DND-41 (cell line): Measurements from ENCODE around the gene LOC101059915.

Source experiments
- ATAC-seq: fragments of 200-7000 bp; cut with Tn5 transposase; 3 replicates; pipeline ENCODE4 v1.9.1; 2021; ENCODE audit warnings: low read depth; ENCODE audit not compliant: insufficient read depth
- DNase-seq: peaks from one replicate; pipeline ENCODE4 v3.0.0-alpha.2; 2020
- H2AFZ ChIP-seq: 2 replicates; pipeline ENCODE4 v1.6.0; 2012; ENCODE audit warnings: low read depth, low read length
- H3K27ac ChIP-seq: 2 replicates; pipeline ENCODE4 v1.5.1; 2012; ENCODE audit warnings: low read length, inconsistent platforms
- H3K27me3 ChIP-seq: fragments of 200-600 bp; sonication (generic); 2 replicates; pipeline ENCODE4 v1.6.0; 2012; ENCODE audit warnings: low read length, mild to moderate bottlenecking, inconsistent platforms; ENCODE audit not compliant: insufficient read depth, poor library complexity
- H3K36me3 ChIP-seq: 2 replicates; pipeline ENCODE4 v1.5.1; 2012; ENCODE audit warnings: low read length, inconsistent platforms; ENCODE audit not compliant: insufficient read depth
- H3K4me1 ChIP-seq: 2 replicates; pipeline ENCODE4 v1.5.1; 2012; ENCODE audit warnings: mild to moderate bottlenecking, low read length; ENCODE audit not compliant: insufficient read depth
- H3K4me2 ChIP-seq: 2 replicates; pipeline ENCODE4 v1.6.0; 2012; ENCODE audit warnings: mild to moderate bottlenecking, moderate library complexity, low read length, inconsistent platforms; ENCODE audit not compliant: insufficient read depth
- H3K4me3 ChIP-seq, 2 experiments: fragments of 200-600 bp in 1 of 2; shearing (Covaris generic) in 1 of 2; 2 replicates each; pipeline ENCODE4 v1.5.1; 2012 to 2016; ENCODE audit warnings: inconsistent platforms in 2 of 2, low read length in 2 of 2, mild to moderate bottlenecking in 2 of 2, low read depth in 1 of 2, moderate library complexity in 1 of 2
- H3K79me2 ChIP-seq: 2 replicates; pipeline ENCODE4 v1.6.0; 2012; ENCODE audit warnings: low read length, inconsistent platforms; ENCODE audit not compliant: insufficient read depth
- H3K9ac ChIP-seq: 2 replicates; pipeline ENCODE4 v1.6.0; 2012; ENCODE audit warnings: low read depth, mild to moderate bottlenecking, inconsistent platforms, low read length, moderate library complexity
- H3K9me3 ChIP-seq: 2 replicates; pipeline ENCODE4 v1.5.1; 2012; ENCODE audit warnings: low read length, moderate library complexity, mild to moderate bottlenecking, inconsistent platforms; ENCODE audit not compliant: insufficient read depth, severe bottlenecking
- H4K20me1 ChIP-seq: 2 replicates; pipeline ENCODE4 v1.6.0; 2012; ENCODE audit warnings: low read length; ENCODE audit not compliant: insufficient read depth
- EZH2 ChIP-seq: IDR thresholded peaks from 3 replicates; pipeline ENCODE4 v1.6.1; 2012; ENCODE audit warnings: borderline replicate concordance, low read depth, mild to moderate bottlenecking, moderate library complexity, low read length, inconsistent platforms; ENCODE audit not compliant: severe bottlenecking
- TF ChIP-seq, protein P1 (sequence below): IDR thresholded peaks from 2 replicates; pipeline ENCODE4 v1.5.1; 2012; ENCODE audit warnings: borderline replicate concordance, low read length, moderate library complexity, mild to moderate bottlenecking; ENCODE audit not compliant: poor library complexity, severe bottlenecking; ENCODE audit errors: extremely low read depth

Gene LOC101059915

DNA sequence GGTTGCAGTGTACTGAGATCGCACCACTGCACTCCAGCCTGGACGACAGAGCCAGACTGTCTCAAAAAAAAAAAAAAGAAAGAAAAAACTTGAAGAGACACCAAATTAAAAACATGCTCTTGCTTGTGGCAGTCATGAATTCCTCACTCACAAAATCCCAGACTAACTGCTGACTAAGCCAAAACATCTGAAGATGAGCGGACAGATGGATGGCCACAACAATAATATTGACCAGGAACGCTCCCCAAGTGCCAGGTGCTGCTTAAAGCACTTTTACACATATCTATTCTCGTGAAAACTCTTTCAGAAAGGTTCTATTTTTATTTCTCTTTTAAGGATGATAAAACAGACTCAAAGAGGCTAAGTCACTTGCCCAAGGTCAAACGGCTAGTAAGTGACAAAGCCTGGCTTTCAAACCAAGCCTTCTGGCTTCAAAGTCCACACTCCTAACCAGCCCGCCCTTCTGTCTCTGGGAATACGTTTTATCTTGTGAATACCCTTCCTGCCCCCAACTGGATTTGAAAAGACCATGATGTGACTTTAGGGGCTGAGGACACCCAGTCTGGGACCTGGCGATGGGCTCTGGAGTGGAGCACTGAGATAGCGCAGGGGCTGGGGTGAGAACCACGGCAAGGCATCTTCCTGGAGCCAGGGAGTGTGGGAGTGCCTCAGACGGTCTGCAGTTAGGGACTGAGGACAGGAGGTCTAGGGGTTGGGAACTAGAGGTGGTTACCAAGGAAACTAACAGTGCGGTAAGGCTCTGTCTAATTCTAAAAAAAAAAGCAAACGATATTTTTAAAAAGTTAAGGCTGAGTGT, 39.5 kb upstream of the LOC101059915 start:
- H3K27me3 ChIP-seq, result no peaks in the 10 kb centered on the region
- no peak overlapping the region for H3K27ac ChIP-seq
- TF ChIP-seq EZH2, result no peak
- TF ChIP-seq, protein P1, sequence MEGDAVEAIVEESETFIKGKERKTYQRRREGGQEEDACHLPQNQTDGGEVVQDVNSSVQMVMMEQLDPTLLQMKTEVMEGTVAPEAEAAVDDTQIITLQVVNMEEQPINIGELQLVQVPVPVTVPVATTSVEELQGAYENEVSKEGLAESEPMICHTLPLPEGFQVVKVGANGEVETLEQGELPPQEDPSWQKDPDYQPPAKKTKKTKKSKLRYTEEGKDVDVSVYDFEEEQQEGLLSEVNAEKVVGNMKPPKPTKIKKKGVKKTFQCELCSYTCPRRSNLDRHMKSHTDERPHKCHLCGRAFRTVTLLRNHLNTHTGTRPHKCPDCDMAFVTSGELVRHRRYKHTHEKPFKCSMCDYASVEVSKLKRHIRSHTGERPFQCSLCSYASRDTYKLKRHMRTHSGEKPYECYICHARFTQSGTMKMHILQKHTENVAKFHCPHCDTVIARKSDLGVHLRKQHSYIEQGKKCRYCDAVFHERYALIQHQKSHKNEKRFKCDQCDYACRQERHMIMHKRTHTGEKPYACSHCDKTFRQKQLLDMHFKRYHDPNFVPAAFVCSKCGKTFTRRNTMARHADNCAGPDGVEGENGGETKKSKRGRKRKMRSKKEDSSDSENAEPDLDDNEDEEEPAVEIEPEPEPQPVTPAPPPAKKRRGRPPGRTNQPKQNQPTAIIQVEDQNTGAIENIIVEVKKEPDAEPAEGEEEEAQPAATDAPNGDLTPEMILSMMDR, result no peak
- no peak overlapping the region for H2AFZ ChIP-seq
- no peak overlapping the region for H3K4me2 ChIP-seq
- no peaks in the 10 kb centered on the region for H3K36me3 ChIP-seq
- peaks cover 10% of the 10 kb centered on the region for H3K4me1 ChIP-seq
- ATAC-seq (no peak), DNase-seq (no peak)
- no peaks in the 10 kb centered on the region for H3K79me2 ChIP-seq
- no peaks in the 10 kb centered on the region for H3K9me3 ChIP-seq
- no peak overlapping the region for H3K4me3 ChIP-seq
- no peak overlapping the region for H3K9ac ChIP-seq
- no peaks in the 10 kb centered on the region for H4K20me1 ChIP-seq

DNA sequence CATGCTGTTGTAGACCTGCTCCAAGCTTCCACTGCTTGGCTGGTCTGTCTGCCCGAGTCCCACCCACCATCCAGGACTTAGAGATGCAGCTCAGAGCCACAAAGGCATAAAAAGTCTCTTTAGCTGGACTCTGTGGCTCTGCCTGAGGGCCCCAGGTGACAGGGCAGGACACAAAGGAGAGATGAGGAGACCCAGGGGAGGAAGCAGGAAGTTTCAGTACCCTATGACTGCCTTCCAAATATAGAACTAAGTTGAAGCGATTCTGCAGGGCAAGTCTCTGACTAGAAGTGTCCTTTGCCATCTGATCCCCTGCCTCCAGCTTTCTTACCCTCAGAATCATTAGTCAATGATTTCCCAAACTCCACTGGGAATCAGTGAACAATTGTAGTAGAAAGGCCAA, 37.9 kb upstream of the LOC101059915 start:
- no peak for ATAC-seq
- no peaks in the 10 kb centered on the region for H4K20me1 ChIP-seq
- H2AFZ ChIP-seq, result no peak overlapping the region
- H3K4me2 ChIP-seq, result no peak overlapping the region
- no peaks in the 10 kb centered on the region for H3K27me3 ChIP-seq
- H3K4me3 ChIP-seq, result no peak overlapping the region
- no peak overlapping the region for H3K27ac ChIP-seq
- TF ChIP-seq EZH2, result no peak
- TF ChIP-seq, protein P1, result no peak
- no peaks in the 10 kb centered on the region for H3K79me2 ChIP-seq
- no peak for DNase-seq
- H3K9ac ChIP-seq, result no peak overlapping the region
- H3K4me1 ChIP-seq, result no peaks in the 10 kb centered on the region
- no peaks in the 10 kb centered on the region for H3K9me3 ChIP-seq
- no peaks in the 10 kb centered on the region for H3K36me3 ChIP-seq

DNA sequence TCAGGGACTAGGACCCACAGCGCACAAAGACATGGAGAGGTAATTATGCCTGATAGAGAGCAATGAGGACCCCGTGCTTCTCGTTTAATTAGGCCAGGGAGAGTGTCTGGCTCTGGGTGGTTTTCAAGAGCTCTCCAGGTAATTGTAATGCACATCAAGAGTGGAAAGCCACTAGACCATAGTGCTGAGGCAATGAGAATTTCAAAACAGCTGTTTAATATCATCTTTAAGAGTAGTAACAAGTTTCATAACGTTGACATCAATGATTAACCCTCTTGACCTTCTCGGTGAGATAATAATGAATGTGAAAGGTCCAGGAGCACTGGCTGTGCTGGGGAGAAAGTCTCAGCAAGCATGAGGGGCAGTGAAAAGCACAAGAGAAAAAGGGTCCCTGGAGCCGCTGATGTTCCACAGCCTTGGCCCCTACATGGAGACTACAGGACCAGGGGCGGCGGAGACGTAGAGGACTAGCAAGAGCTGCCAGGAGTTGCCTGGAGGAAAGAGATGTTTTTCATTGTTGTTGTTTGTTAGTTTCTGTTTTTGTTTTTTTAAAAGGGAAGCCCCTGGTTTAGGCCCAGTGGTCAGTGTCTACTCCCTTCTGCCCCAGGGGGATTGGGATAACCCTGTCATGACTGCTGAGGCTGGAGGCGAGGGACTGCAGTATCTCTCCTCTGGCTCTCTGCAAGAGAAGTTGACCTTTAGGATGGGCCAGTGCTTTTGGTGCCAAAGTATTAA, 34.3 kb upstream of the LOC101059915 start:
- no peak overlapping the region for H2AFZ ChIP-seq
- no peak overlapping the region for H3K4me3 ChIP-seq
- DNase-seq (no peak), ATAC-seq (no peak)
- H3K9me3 ChIP-seq, result no peaks in the 10 kb centered on the region
- H3K36me3 ChIP-seq, result no peaks in the 10 kb centered on the region
- no peak overlapping the region for H3K4me2 ChIP-seq
- H3K4me1 ChIP-seq, result no peaks in the 10 kb centered on the region
- H3K27ac ChIP-seq, result no peak overlapping the region
- no peaks in the 10 kb centered on the region for H3K27me3 ChIP-seq
- H3K9ac ChIP-seq, result no peak overlapping the region
- no peaks in the 10 kb centered on the region for H4K20me1 ChIP-seq
- no peaks in the 10 kb centered on the region for H3K79me2 ChIP-seq
- no peak for TF ChIP-seq EZH2
- TF ChIP-seq, protein P1, result no peak
